ENCODE data around the gene LRRC70.

LRRC70 gene

DNA sequence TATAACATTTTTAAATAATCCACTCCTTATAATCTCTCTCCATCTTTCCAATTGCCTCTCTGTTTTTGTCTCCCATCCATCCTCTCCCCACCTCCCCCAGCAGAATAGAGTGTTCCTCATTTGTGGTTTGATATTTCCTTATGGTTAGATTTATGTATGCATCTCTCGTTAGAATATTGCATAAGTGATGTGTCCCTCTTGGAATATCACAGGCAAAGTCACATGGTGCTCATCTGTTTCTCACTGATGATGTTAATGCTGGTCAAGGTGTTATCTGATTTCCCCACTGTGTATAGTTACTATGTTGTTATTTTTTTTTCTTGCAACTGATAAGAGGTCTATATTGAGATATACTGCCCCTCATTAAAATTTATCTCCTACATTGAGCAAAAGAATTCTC, 3.1 kb upstream of the LRRC70 start:
- DNase-seq = no peak

- DNase-seq = no peak
Observed at GRCh38 chr5:62576570-62577170, 1.9 kb upstream of the LRRC70 start.

DNA sequence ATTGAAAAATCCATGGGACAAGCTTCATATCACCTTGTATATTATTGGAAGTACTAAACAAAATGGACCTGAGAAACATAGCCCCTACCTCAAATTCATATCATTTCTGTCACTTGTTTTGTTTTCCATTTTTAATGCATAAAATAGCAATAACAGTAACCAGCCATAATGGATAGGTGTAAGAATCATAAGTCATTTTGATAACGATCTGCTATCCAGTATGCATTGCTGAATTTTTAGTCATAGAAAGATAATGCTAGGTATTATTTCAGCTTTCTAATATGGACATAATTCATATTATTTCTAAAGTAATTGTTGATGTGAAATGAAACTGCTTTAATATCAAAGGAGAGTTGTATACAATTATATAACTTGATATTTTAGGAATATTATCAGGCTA, 1.1 kb upstream of the LRRC70 start:
- no peak for DNase-seq

GRCh38 chr5:62579761-62580160, 1.1 kb downstream of the LRRC70 start:
- no peak for DNase-seq

GRCh38 chr5:62581836-62582597, 3.4 kb downstream of the LRRC70 start:
- DNase-seq = no peak

DNA sequence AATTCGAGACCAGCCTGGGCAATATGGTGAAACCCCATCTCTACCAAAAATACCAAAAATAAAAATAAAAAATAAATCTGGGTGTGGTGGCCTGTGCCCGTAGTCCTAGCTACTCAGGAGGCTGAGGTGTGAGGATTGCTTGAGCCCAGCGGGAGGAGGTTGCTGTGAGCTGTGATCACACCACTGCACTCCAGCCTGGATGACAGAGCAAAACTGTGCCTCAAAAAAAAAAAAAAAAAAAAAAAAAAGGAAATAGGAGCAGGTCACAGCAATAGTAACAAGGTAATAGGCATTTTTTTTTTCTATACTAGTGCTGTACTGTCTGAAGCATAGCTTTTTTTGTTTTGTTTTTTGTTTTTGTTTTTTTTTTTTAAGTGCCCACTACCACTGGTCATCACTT, 5.8 kb downstream of the LRRC70 start:
- no peak for DNase-seq

GRCh38 chr5:62585306-62585705, 6.7 kb downstream of the LRRC70 start:
- DNase-seq = no peak

- DNase-seq = no peak
Observed at GRCh38 chr5:62585751-62586150, 7.1 kb downstream of the LRRC70 start.

DNA sequence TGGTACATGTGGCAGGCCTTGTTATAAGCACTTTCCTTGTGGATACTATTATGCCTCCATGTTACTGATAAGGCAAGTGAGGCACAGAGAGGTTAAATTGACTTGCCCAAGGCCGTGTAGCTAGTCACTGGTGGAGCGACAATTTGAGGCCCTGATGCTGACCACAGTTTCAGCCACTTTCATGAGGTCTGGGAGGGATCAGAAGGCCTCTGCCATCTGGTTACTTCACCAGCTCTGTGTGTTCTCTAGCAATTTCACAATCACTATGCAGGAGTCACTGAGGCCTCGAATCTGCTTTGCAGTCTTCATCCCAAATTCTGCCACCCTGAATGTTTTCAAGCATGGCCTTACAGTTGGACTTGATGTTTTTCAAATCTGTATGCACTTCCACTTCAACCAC, 9.1 kb downstream of the LRRC70 start:
- no peak for DNase-seq

DNA sequence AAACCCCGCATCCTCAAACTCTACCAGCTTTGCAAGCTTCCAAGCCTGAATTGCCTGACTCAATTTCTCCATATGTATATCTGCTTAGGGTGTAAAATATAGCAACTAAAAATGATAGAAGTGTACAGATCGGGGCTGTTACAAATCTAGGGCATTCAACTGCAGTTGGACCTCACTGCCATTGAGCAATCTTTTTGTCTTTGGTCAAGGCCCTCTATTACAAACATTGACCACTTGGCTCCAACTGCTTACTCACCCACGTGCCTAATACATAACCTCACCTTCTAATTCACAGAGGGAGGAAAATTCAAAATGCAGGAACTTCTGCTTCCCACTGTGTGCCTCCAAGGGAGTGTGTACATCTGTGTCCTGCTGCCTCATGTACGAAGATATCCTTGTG, 10.0 kb downstream of the LRRC70 start:
- DNase-seq = no peak

- no peak for DNase-seq
Observed at GRCh38 chr5:62589504-62589903, 10.9 kb downstream of the LRRC70 start.

- DNase-seq = no peak
Observed at GRCh38 chr5:62590387-62590786, 11.8 kb downstream of the LRRC70 start.

DNA sequence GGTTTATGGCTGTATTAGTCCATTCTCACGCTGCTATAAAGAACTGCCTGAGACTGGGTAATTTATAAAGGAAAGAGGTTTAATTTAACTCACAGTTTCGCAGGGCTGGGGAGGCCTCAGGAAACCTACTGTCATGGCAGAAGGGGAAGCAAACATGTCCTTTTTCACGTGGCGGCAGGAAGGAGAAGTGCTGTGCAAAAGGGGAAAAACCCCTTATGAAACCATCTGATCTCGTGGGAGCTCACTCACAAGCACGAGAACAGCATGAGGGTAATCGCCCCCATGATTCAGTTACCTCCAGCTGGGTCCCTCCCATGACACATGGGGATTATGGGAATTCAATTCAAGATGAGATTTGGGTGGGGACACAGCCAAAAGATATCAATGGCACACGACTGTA, 13.9 kb downstream of the LRRC70 start:
- no peak for DNase-seq

DNA sequence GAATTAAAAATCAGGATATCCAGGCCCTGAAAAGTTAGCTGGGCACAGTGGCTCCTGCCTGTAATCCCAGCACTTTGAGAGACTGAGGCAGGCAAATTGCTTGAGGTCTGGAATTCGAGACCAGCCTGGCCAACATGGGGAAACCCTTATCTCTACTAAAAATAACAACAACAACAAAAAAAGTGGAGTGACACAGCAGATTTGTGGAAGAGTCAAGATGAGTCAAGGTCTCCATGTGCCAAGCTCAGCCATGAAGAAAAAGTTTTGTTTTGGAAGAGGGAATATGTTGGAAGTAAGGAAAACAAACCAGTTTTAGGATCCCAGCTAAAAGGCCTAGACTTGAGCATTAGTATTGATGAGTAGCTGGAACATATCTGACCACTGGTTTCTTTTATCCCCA, 14.7 kb downstream of the LRRC70 start:
- DNase-seq = no peak

- DNase-seq = no peak
Observed at GRCh38 chr5:62594364-62594984, 15.9 kb downstream of the LRRC70 start.

DNA sequence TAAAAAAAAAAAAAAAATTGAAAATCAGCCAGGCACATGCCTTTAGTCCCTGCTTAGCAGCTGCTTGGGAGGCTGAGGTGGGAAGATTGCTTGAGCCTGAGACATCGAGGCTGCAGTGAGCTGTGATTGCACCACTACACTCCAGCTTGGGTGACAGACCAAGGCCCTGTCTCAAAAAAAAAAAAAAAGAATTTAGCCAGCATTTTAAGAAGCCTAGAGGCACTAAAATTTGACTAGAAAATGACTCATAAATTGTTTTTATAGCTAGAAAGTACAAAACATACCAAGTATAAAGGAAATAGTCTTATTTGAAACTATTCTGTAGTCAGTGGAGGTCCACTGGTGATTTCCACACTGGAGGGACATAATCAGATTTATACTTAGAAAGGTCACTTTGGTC, 17.5 kb downstream of the LRRC70 start:
- DNase-seq = no peak

DNA sequence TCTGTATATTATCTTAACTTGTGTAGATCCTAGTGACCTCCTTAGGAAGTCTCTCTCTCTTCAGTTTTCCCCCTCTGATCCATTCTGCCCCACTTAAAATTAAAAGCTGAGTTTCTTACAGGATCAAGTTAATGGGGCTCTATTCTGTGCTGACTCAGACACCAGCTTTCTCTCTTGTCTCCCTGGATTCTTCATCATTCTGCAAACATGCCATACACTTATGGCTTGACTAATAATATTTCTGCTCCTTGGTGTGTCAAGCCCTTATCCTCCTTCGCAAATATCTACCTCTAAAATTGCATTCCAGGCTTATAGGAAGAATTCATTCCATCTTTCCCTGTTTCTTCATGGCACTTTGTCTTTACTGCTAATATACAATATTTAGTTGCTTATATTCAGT, 18.1 kb downstream of the LRRC70 start:
- DNase-seq = no peak

DNA sequence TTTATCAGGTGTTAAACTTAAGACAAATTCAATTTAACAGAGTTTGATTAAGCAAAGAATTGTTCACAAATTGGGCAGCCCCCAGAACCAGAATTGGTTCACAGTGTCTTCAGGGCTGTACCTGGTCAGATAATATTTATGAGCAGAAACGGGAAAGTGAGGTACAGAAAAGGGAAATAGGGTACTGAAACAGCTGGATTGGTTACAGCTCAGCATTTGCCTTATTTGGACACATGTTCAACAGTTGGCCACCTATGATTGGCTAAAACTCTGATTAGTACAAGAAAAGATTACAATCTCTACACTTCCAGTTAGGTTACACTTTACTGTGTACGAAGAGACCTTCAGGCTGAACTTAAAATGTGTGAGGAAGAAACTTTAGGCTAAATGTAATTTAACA, 18.7 kb downstream of the LRRC70 start:
- DNase-seq = no peak

GRCh38 chr5:62600560-62601252, 22.1 kb downstream of the LRRC70 start:
- no peak for DNase-seq

- no peak for DNase-seq
Observed at GRCh38 chr5:62603934-62604333, 25.3 kb downstream of the LRRC70 start.

DNA sequence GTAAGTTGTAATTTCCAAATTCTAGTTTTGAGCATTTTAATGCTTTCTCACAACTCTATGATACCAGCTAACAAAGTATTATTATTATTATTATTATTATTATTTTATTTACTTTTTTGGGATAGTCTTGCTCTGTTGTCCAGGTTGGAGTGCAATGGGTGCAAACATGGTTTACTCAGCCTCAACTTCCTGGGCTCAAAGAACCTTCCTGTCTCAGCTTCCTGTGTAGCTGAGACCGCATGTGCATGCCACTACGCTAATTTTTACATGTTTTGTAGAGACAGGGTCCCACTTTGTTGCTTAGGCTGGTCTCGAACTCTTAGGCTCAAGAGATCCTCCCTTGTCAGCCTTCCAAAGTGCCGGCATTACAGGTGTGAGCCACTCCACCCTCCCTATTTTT, 27.0 kb downstream of the LRRC70 start:
- no peak for DNase-seq

- DNase-seq = no peak
Observed at GRCh38 chr5:62606878-62607277, 28.3 kb downstream of the LRRC70 start.

- DNase-seq = no peak
Observed at GRCh38 chr5:62607615-62608014, 29.0 kb downstream of the LRRC70 start.

All from NCI-H2029 (cell line).